Mesendoderm (in vitro differentiated cells): ENCODE results near the gene VEGFD.
A peak's percentile ranks its signal among the peaks of the same experiment; 100 is the strongest.

ENCODE experiments used
- DNase-seq: peaks from one replicate; pipeline ENCODE4 v3.0.0; 2013
- H2AK5ac ChIP-seq: 2 replicates; pipeline ENCODE4 v1.6.1; 2013; ENCODE audit warnings: low read length, inconsistent platforms
- H2BK120ac ChIP-seq: 2 replicates; pipeline ENCODE4 v1.6.1; 2013; ENCODE audit warnings: low read depth, mild to moderate bottlenecking, low read length, moderate library complexity, mixed read lengths
- H2BK15ac ChIP-seq: replicated peaks from 2 replicates; pipeline ENCODE4 v1.6.1; 2013; ENCODE audit warnings: low read depth, mild to moderate bottlenecking, moderate library complexity
- H2BK5ac ChIP-seq: 2 replicates; pipeline ENCODE4 v1.6.1; 2013; ENCODE audit warnings: low read length, inconsistent platforms
- H3K18ac ChIP-seq: 2 replicates; pipeline ENCODE4 v1.6.1; 2013; ENCODE audit warnings: mild to moderate bottlenecking, low read length, mixed read lengths
- H3K23ac ChIP-seq: one replicate; pipeline ENCODE4 v1.6.1; 2013; ENCODE audit warnings: low read length
- H3K27ac ChIP-seq: 2 replicates; pipeline ENCODE4 v1.5.1; 2013; ENCODE audit warnings: low read depth, mild to moderate bottlenecking, inconsistent platforms, low read length, moderate library complexity
- H3K27me3 ChIP-seq: 2 replicates; pipeline ENCODE4 v1.6.1; 2013; ENCODE audit warnings: low read length, control low read depth, mild to moderate bottlenecking, inconsistent platforms; ENCODE audit not compliant: insufficient read depth, poor library complexity
- H3K36me3 ChIP-seq: 2 replicates; pipeline ENCODE4 v1.6.1; 2013; ENCODE audit warnings: low read length, inconsistent platforms; ENCODE audit not compliant: control insufficient read depth, insufficient read depth
- H3K4ac ChIP-seq: one replicate; pipeline ENCODE4 v1.6.1; 2013; ENCODE audit warnings: low read depth, mild to moderate bottlenecking, low read length, moderate library complexity
- H3K4me1 ChIP-seq: 2 replicates; pipeline ENCODE4 v1.6.1; 2013; ENCODE audit warnings: low read depth, low read length, inconsistent platforms; ENCODE audit not compliant: control insufficient read depth
- H3K4me2 ChIP-seq: 2 replicates; pipeline ENCODE4 v1.6.1; 2013; ENCODE audit warnings: low read length
- H3K4me3 ChIP-seq: 2 replicates; pipeline ENCODE4 v1.5.1; 2013; ENCODE audit warnings: mild to moderate bottlenecking, low read length
- H3K56ac ChIP-seq: one replicate; pipeline ENCODE4 v1.6.1; 2013; ENCODE audit warnings: low read length
- H3K79me1 ChIP-seq: 2 replicates; pipeline ENCODE4 v1.6.1; 2013; ENCODE audit warnings: low read length, inconsistent platforms
- H3K79me2 ChIP-seq: 2 replicates; pipeline ENCODE4 v1.6.1; 2013; ENCODE audit warnings: mild to moderate bottlenecking, low read length; ENCODE audit not compliant: control insufficient read depth, insufficient read depth
- H3K9ac ChIP-seq: 2 replicates; pipeline ENCODE4 v1.6.1; 2013; ENCODE audit warnings: low read length, inconsistent platforms
- H4K5ac ChIP-seq: one replicate; pipeline ENCODE4 v1.6.1; 2013; ENCODE audit warnings: low read length
- H4K8ac ChIP-seq: one replicate; pipeline ENCODE4 v1.6.1; 2013; ENCODE audit warnings: low read depth, mild to moderate bottlenecking, control low read depth, low read length, moderate library complexity
- WGBS: extraction: QIAGEN DNeasy Blood & Tissue Kit; methylation state at CpG from one replicate; pipeline ENCODE4 v1.1.7; 2013; ENCODE audit warnings: low lambda C conversion rate, missing lambda C conversion rate; ENCODE audit not compliant: insufficient coverage; ENCODE audit errors: extremely low coverage; 5-methylcytosine and 5-hydroxymethylcytosine counted together

Gene VEGFD

DNA sequence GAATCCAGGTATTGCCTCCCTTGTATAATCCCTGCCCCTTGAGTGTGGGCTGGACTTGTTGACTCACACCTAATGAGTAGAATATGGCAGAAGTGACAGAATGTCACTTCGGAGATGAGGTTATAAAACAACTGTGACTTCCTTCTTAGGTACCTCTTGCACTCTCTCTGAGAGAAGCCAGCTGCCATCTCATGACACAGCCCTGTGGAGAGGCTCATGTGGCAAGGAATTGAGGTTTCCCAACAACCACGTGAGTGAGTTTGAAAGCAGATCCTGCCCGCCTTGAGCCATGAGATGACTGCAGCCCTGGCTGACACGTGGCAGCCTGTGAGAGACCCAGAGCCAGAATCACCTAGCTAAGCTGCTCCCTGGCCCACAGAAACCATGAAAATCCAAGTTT lies 82.3 kb downstream of the VEGFD start:
- H3K4ac ChIP-seq, result no peak overlapping the region
- no peak overlapping the region for H2BK5ac ChIP-seq
- peak; percentile 0 for DNase-seq
- H3K23ac ChIP-seq, result no peak overlapping the region
- H3K18ac ChIP-seq, result no peak overlapping the region
- no peaks in the 10 kb centered on the region for H3K36me3 ChIP-seq
- no peak overlapping the region for H3K27ac ChIP-seq
- no peaks in the 10 kb centered on the region for H3K27me3 ChIP-seq
- no peaks in the 10 kb centered on the region for H3K4me1 ChIP-seq
- no peak overlapping the region for H3K56ac ChIP-seq
- no peak overlapping the region for H4K8ac ChIP-seq
- no CpG with 5 or more reads among the region's 4 CpGs for whole genome bisulfite sequencing
- no peak overlapping the region for H2BK120ac ChIP-seq
- H3K4me2 ChIP-seq, result no peak overlapping the region
- H3K79me1 ChIP-seq, result no peaks in the 10 kb centered on the region
- no peak overlapping the region for H4K5ac ChIP-seq
- no peaks in the 10 kb centered on the region for H3K79me2 ChIP-seq
- no peak overlapping the region for H3K9ac ChIP-seq
- no peak overlapping the region for H3K4me3 ChIP-seq
- H2AK5ac ChIP-seq, result no peak overlapping the region
- H2BK15ac ChIP-seq, result no peak overlapping the region

DNA sequence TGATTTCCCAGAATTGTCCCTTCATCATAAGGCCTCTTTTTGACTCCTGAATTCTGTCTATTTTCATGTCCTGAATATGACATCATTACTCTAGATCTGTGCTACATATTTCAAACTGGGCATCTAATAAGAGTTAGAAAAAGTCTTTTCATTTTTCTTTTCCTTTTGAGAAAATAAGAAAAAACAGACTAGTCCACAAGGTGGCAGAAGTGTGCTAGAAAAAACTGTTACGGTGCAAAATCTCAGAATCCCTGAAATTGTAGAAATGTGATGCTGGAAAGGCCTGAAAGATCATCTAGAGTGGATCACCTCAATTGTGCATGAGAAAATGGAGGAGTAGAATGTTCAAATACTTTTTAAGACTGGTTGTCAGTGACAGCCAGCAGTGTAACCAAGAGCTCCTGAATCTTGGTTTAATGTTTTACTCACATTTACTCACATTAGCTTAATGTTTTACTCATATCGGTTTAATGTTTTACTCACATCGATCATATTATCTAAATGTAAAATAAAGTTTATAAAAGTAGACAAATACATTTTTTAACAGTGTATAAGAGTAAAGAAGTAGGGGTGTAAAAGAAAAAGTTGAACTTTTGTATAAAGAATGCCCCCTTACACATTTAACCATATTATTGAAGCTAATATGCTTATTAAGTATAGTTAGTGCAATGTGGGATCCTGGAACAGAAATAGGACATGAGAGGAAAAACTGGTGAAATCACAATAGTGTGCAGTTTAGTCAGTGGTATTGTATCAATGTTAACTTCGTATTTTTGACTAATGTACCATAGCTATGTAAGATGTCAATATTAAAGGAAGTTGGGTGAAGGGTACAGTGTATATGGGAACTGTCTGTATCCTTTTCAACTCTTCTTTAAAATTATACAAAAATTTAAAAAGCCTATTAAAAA lies 84.0 kb downstream of the VEGFD start:
- Histone ChIP-seq H3K23ac (no peak overlapping the region), H3K79me1 (no peaks in the 10 kb centered on the region), H3K4me3 (no peak overlapping the region), H3K27ac (no peak overlapping the region), H4K5ac (no peak overlapping the region), H2BK120ac (no peak overlapping the region), H3K18ac (no peak overlapping the region), H3K36me3 (no peaks in the 10 kb centered on the region), H2AK5ac (no peak overlapping the region), H3K56ac (no peak overlapping the region), H3K27me3 (no peaks in the 10 kb centered on the region), H3K9ac (no peak overlapping the region), H3K4me2 (no peak overlapping the region), H2BK5ac (no peak overlapping the region), H3K79me2 (no peaks in the 10 kb centered on the region), H4K8ac (no peak overlapping the region), H2BK15ac (no peak overlapping the region), H3K4ac (no peak overlapping the region), H3K4me1 (no peaks in the 10 kb centered on the region)
- DNase-seq, result peak; percentile 5
- WGBS, result no CpG with 5 or more reads among the region's 4 CpGs

DNA sequence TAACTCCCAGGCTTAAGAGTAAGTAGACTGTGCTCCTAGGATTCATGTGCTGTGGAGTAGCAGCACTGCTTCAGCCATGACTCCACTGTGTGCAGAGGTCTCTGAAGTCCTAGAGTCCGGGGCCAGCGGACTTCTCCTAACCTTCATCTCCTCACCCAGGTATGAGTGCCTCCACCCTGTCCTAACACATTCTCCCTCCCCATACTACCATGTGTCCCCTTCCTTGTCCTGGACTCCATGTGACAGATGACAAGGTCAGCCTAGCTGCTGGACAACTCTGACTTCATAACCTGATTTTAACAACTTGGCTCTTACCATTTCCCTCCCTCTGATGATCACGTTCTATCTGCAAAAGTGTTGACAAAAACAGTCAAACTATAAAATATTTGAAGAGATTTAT lies 85.4 kb downstream of the VEGFD start:
- H2BK120ac ChIP-seq, result no peak overlapping the region
- H3K27me3 ChIP-seq, result no peaks in the 10 kb centered on the region
- WGBS, result no CpG with 5 or more reads among the region's 3 CpGs
- no peak overlapping the region for H2AK5ac ChIP-seq
- no peaks in the 10 kb centered on the region for H3K79me1 ChIP-seq
- H3K18ac ChIP-seq, result no peak overlapping the region
- no peak overlapping the region for H3K4ac ChIP-seq
- H2BK15ac ChIP-seq, result no peak overlapping the region
- no peaks in the 10 kb centered on the region for H3K4me1 ChIP-seq
- no peaks in the 10 kb centered on the region for H3K79me2 ChIP-seq
- no peak overlapping the region for H4K5ac ChIP-seq
- no peak overlapping the region for H3K9ac ChIP-seq
- no peak overlapping the region for H4K8ac ChIP-seq
- H2BK5ac ChIP-seq, result no peak overlapping the region
- H3K36me3 ChIP-seq, result no peaks in the 10 kb centered on the region
- no peak overlapping the region for H3K56ac ChIP-seq
- no peak overlapping the region for H3K4me3 ChIP-seq
- no peak overlapping the region for H3K23ac ChIP-seq
- DNase-seq, result no peak
- no peak overlapping the region for H3K4me2 ChIP-seq
- H3K27ac ChIP-seq, result no peak overlapping the region

DNA sequence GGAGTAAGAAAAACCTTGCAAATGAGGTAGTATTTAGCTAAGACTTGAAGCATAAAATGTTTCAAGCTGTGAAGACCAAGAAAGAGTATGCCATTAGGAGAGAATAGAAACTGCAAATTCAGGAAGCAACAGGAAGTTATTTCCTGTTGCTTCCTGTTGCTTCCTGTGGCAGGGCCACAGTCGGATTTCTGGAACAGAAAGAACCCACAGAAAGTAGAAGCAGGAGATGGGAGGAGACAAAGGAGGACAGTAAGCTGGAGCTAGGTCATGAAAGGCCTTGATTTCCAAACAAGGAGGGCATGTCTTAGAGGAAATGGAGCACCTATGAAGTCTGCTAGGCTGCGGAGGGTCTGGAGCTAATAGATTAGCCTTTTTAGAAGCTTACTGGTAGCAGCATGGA lies 86.0 kb downstream of the VEGFD start:
- H3K18ac ChIP-seq, result no peak overlapping the region
- H2BK5ac ChIP-seq, result no peak overlapping the region
- no peak overlapping the region for H3K4me2 ChIP-seq
- H2BK15ac ChIP-seq, result no peak overlapping the region
- no peak overlapping the region for H3K23ac ChIP-seq
- no CpG with 5 or more reads among the region's 2 CpGs for WGBS
- no peaks in the 10 kb centered on the region for H3K79me1 ChIP-seq
- H4K5ac ChIP-seq, result no peak overlapping the region
- H3K79me2 ChIP-seq, result no peaks in the 10 kb centered on the region
- no peak overlapping the region for H3K9ac ChIP-seq
- no peak overlapping the region for H3K4me3 ChIP-seq
- H3K56ac ChIP-seq, result no peak overlapping the region
- no peak overlapping the region for H4K8ac ChIP-seq
- no peak overlapping the region for H2AK5ac ChIP-seq
- no peak overlapping the region for H2BK120ac ChIP-seq
- no peaks in the 10 kb centered on the region for H3K4me1 ChIP-seq
- DNase-seq, result no peak
- no peaks in the 10 kb centered on the region for H3K36me3 ChIP-seq
- no peaks in the 10 kb centered on the region for H3K27me3 ChIP-seq
- no peak overlapping the region for H3K27ac ChIP-seq
- no peak overlapping the region for H3K4ac ChIP-seq
